CD4-positive, alpha-beta T cell (primary cell): Measurements from ENCODE around the gene SLC38A1. TPM values are rescaled to one million over a fixed set of nuclear protein-coding genes. Genes with fewer than 3 reads are reported as not detected.

Experiments
- ATAC-seq: fragments of 200-7000 bp; cut with Tn5 transposase; one replicate; pipeline ENCODE4 v1.10.0; 2022; ENCODE audit warnings: mild to moderate bottlenecking; ENCODE audit not compliant: poor library complexity
- CTCF ChIA-PET: fragments of 350-600 bp; sonication (Branson Sonifier 250); formaldehyde crosslinking; loops from one replicate; lab custom pipeline; 2021; ENCODE audit warnings: antibody characterized with exemption, inconsistent platforms; lab: Charles Lee
- POLR2A ChIA-PET: fragments of 350-600 bp; sonication (Branson Sonifier 250); formaldehyde crosslinking; loops from one replicate; lab custom pipeline; 2021; ENCODE audit warnings: antibody characterized with exemption, inconsistent platforms; lab: Charles Lee
- DNase-seq, 14 experiments: peaks; one replicate each; pipeline ENCODE4 v3.0.0-alpha.2; 2013 to 2020; ENCODE audit warnings: mixed read lengths in 2 of 14
- H3K27ac ChIP-seq, 2 donors: one replicate each; pipeline versions ENCODE4 v1.5.1 to v1.7.0; 2013; ENCODE audit warnings: low read length in 2 of 2, low read depth in 1 of 2, mild to moderate bottlenecking in 1 of 2
- H3K27me3 ChIP-seq, 2 experiments: 1 replicate in 1 of 2; 2 replicates in 1 of 2; pipeline versions ENCODE4 v1.6.1 to v1.7.0; 2013; ENCODE audit warnings: low read length in 2 of 2, control low read depth in 1 of 2, mild to moderate bottlenecking in 1 of 2, moderate library complexity in 1 of 2; ENCODE audit not compliant: insufficient read depth in 2 of 2, control insufficient read depth in 1 of 2
- H3K36me3 ChIP-seq: one replicate; pipeline ENCODE4 v1.6.1; 2013; ENCODE audit warnings: low read length, control low read depth; ENCODE audit not compliant: insufficient read depth
- H3K4me1 ChIP-seq: one replicate; pipeline ENCODE4 v1.6.1; 2013; ENCODE audit warnings: low read length, control low read depth; ENCODE audit not compliant: insufficient read depth
- H3K4me3 ChIP-seq: one replicate; pipeline ENCODE4 v1.5.1; 2013; ENCODE audit warnings: mild to moderate bottlenecking, low read length, moderate library complexity
- H3K9me3 ChIP-seq, 2 experiments: 1 replicate in 1 of 2; 2 replicates in 1 of 2; pipeline versions ENCODE4 v1.6.1 to v1.7.0; 2013; ENCODE audit warnings: low read length in 2 of 2, mild to moderate bottlenecking in 2 of 2, control low read depth in 1 of 2, moderate library complexity in 1 of 2; ENCODE audit not compliant: control insufficient read depth in 1 of 2, insufficient read depth in 1 of 2
- H3K27ac Mint-ChIP-seq: one replicate; pipeline ENCODE4 v1.8.0; 2020; ENCODE audit warnings: mixed read lengths
- H3K27me3 Mint-ChIP-seq: one replicate; pipeline ENCODE4 v1.8.0; 2021; ENCODE audit warnings: mixed read lengths
- H3K36me3 Mint-ChIP-seq: one replicate; pipeline ENCODE4 v1.8.0; 2021; ENCODE audit warnings: low read depth, mixed read lengths
- H3K4me1 Mint-ChIP-seq: one replicate; pipeline ENCODE4 v1.8.0; 2021; ENCODE audit warnings: low read depth, mixed read lengths
- H3K4me3 Mint-ChIP-seq: one replicate; pipeline ENCODE4 v1.8.0; 2020; ENCODE audit warnings: mild to moderate bottlenecking, mixed read lengths
- H3K9me3 Mint-ChIP-seq: one replicate; pipeline ENCODE4 v1.8.0; 2020; ENCODE audit warnings: mixed read lengths
- intact Hi-C, 2 experiments: fragments of 100-400 bp; cut with DNase I in 1 of 2; cut with micrococcal nuclease in 1 of 2; formaldehyde crosslinking; loops; one replicate each; pipeline versions ENCODE4 v1.15.1 to v1.9.0; 2023 to 2025; cut with DNase I, micrococcal nuclease
- total RNA-seq, 174 experiments: library from RNA in 2 of 174; stranded (reverse) in 2 of 174; gene quantifications; one replicate each; pipeline ENCODE4 v1.2.3 and lab custom pipeline; 2021 to 2026
- TF ChIP-seq, protein P1 (sequence below): fragments of 200-600 bp; IDR thresholded peaks from one replicate; pipeline ENCODE4 v1.8.0; 2022; ENCODE audit warnings: antibody characterized with exemption, mild to moderate bottlenecking

SLC38A1 gene
- total RNA-seq, 2 experiments from 2014 or later, result 327 to 346 TPM

DNA sequence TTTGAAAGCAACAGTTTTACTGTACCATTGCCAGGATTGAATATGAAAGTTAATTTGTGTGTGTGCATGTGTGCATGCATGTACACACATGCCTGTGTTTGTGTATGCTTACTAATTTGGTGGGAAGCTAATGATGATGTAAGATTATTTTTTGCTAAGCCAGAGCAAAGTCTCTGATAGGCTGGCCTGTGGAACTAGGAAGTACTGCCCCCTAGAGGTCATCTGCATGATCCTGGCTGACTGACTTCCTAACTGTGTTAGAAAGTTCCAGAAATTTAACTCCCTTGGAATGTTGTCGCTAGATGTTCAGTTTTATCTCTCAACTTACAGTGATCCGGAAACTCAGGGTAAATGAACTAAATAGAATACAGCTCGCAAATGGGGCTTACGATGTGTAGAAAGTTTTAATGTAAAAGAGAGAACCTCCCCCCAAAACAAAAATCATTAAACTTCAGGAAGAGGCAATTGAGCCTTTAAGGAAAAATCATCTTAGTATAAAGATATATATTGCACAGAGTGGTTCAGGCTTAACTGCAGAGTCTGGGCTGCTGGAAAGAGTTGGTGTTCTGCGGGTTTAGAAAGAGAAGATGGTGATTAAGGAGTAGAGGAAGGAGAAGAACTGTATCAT is 34.3 kb upstream of the SLC38A1 start:
- no peaks in the 10 kb centered on the region for H3K27me3 Mint-ChIP-seq
- ChIA-PET CTCF (interaction anchor here (0.6 to 2.1 kb wide), 15 partner anchors 11 to 313 kb away, joined by 3 to 20 read pairs (median 4); partner anchors contain the start of genes SCAF11 and SLC38A1), POLR2A (interaction anchor here (1.0 to 5.2 kb wide), 3 partner anchors 31 to 178 kb away, joined by 4 to 43 read pairs (median 4); partner anchors contain the start of gene SLC38A1)
- TF ChIP-seq, protein P1, sequence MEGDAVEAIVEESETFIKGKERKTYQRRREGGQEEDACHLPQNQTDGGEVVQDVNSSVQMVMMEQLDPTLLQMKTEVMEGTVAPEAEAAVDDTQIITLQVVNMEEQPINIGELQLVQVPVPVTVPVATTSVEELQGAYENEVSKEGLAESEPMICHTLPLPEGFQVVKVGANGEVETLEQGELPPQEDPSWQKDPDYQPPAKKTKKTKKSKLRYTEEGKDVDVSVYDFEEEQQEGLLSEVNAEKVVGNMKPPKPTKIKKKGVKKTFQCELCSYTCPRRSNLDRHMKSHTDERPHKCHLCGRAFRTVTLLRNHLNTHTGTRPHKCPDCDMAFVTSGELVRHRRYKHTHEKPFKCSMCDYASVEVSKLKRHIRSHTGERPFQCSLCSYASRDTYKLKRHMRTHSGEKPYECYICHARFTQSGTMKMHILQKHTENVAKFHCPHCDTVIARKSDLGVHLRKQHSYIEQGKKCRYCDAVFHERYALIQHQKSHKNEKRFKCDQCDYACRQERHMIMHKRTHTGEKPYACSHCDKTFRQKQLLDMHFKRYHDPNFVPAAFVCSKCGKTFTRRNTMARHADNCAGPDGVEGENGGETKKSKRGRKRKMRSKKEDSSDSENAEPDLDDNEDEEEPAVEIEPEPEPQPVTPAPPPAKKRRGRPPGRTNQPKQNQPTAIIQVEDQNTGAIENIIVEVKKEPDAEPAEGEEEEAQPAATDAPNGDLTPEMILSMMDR, result peak; percentile 96
- no peak overlapping the region for H3K27ac Mint-ChIP-seq
- intact Hi-C loops, result loop anchor here (1.0 to 5.0 kb wide), 5 partner anchors 34 to 313 kb away; partner anchors contain the start of genes SCAF11 (in 1 of the 2) and SLC38A1 (in 1 of the 2)
- H3K9me3 Mint-ChIP-seq, result no peaks in the 10 kb centered on the region
- H3K4me3 Mint-ChIP-seq, result no peak overlapping the region
- Histone ChIP-seq H3K36me3 (no peaks in the 10 kb centered on the region), H3K4me3 (no peak overlapping the region), H3K27me3 (no peaks in the 10 kb centered on the region), H3K9me3 (no peaks in the 10 kb centered on the region), H3K4me1 (no peaks in the 10 kb centered on the region), H3K27ac (no peak overlapping the region)
- H3K36me3 Mint-ChIP-seq, result no peaks in the 10 kb centered on the region
- H3K4me1 Mint-ChIP-seq, result peaks cover 18% of the 10 kb centered on the region
- DNase-seq (peak; percentile 15 to 86 (median 44)), ATAC-seq (peak; percentile 89)

DNA sequence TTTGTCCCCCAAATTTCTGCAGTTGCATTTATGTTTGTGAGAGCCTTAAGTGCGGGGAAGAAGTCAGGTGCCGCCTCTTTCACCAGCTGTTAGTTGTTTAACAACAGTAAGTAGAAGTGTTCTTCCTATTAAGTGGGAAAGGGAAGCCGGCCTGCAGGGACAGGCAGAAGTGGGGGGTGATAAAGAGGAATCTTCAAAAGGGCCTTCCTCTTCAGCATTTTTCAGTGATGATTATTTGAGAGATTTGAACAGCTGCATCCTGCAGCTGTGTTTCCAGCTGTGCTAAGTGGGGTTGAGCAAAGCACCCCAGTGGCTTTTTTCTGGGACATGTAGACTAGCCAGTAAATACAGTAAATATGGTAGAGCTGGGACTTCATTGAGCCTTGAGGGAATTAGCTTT is 32.1 kb upstream of the SLC38A1 start:
- Histone ChIP-seq H3K9me3 (no peaks in the 10 kb centered on the region), H3K36me3 (no peaks in the 10 kb centered on the region), H3K4me1 (no peaks in the 10 kb centered on the region), H3K27me3 (no peaks in the 10 kb centered on the region), H3K4me3 (no peak overlapping the region), H3K27ac (no peak overlapping the region)
- H3K27ac Mint-ChIP-seq, result no peak overlapping the region
- no peaks in the 10 kb centered on the region for H3K27me3 Mint-ChIP-seq
- H3K4me1 Mint-ChIP-seq, result peaks cover 18% of the 10 kb centered on the region
- no peak overlapping the region for H3K4me3 Mint-ChIP-seq
- TF ChIP-seq, protein P1, result no peak
- DNase-seq, result no peak
- no peaks in the 10 kb centered on the region for H3K36me3 Mint-ChIP-seq
- H3K9me3 Mint-ChIP-seq, result no peaks in the 10 kb centered on the region
- ChIA-PET POLR2A (interaction anchor here (0.7 to 5.2 kb wide), 4 partner anchors 31 to 1859 kb away, joined by 3 to 43 read pairs (median 4); partner anchors contain the start of gene SLC38A1), CTCF (interaction anchor here (0.7 to 1.5 kb wide), 4 partner anchors 8 to 174 kb away, joined by 3 to 5 read pairs (median 3); no protein-coding TSS in a partner anchor)
- intact Hi-C loops, result loop anchor here in 1 of 2 experiments (1.0 to 5.0 kb wide), 3 partner anchors 32 to 304 kb away; partner anchors contain the start of gene SLC38A1
- no peak for ATAC-seq

DNA sequence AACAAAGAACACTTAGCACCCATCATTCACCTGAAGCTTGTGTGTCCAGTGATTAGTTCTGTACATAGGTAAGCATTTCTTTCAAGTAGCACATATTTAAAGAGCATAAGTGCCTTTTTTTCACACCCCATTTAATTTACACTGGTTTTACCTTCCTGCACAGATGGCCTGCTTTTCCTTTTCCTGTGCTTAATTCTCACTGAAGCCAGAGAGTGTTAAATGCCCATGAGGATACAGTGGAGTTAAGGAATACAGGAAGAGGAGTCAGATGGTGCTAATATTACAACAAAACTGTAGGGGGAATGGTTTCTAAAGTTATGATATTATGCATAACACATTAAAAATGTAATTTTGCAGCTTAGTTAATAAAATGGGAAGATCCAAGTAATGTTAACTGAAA is 31.0 kb upstream of the SLC38A1 start:
- Mint-ChIP-seq H3K4me3 (no peak overlapping the region), H3K9me3 (no peaks in the 10 kb centered on the region), H3K36me3 (no peaks in the 10 kb centered on the region), H3K27ac (no peak overlapping the region), H3K27me3 (no peaks in the 10 kb centered on the region), H3K4me1 (peaks cover 18% of the 10 kb centered on the region)
- ATAC-seq (no peak), DNase-seq (no peak)
- TF ChIP-seq, protein P1, result no peak
- ChIA-PET POLR2A (interaction anchor here (0.6 to 5.2 kb wide), 3 partner anchors 30 to 119 kb away, joined by 3 to 43 read pairs (median 3); partner anchors contain the start of gene SLC38A1), CTCF (interaction anchor here (1.1 to 1.5 kb wide), 4 partner anchors 7 to 173 kb away, joined by 3 to 5 read pairs (median 3); no protein-coding TSS in a partner anchor)
- Histone ChIP-seq H3K4me1 (no peaks in the 10 kb centered on the region), H3K27ac (no peak overlapping the region), H3K4me3 (no peak overlapping the region), H3K36me3 (no peaks in the 10 kb centered on the region), H3K9me3 (no peaks in the 10 kb centered on the region), H3K27me3 (no peaks in the 10 kb centered on the region)
- intact Hi-C loops, result loop anchor here in 1 of 2 experiments (2.0 to 5.0 kb wide), 2 partner anchors 31 to 303 kb away; partner anchors contain the start of gene SLC38A1
